Fibroblast of lung (primary cell): ENCODE measurements around the gene DGKZ.

Experiments used
- CTCF ChIP-seq, 2 donors: IDR thresholded peaks in 1 of 2; conservative IDR thresholded peaks in 1 of 2; 1 replicate in 1 of 2; 2 replicates in 1 of 2; pipeline ENCODE4 v1.5.1; 2011 to 2012; ENCODE audit warnings: low read length in 2 of 2, control low read depth in 1 of 2, inconsistent platforms in 1 of 2, low read depth in 1 of 2, mild to moderate bottlenecking in 1 of 2
- EZH2 ChIP-seq: IDR thresholded peaks from 2 replicates; pipeline ENCODE4 v1.5.1; 2012; ENCODE audit warnings: low read length, control low read depth, mild to moderate bottlenecking; ENCODE audit errors: missing control alignments

GRCh38 chr11:46367916-46368267 lies 20.6 kb downstream of the DGKZ start:
- TF ChIP-seq CTCF (conservative IDR thresholded peaks at IDR 0.05 in 1 of 2, IDR thresholded peaks at IDR 0.05 in 1 of 2; ENCODE audit: low read depth in 1 of 2, low read length in 2 of 2) (no peak), EZH2 (no peak)
